HFFc6 (cell line): Measurements from ENCODE around the gene DHRS2. TPM values are rescaled to one million over a fixed set of nuclear protein-coding genes. Genes with fewer than 3 reads are reported as not detected.

Experiments
- DNase-seq: peaks from one replicate; pipeline ENCODE4 v3.0.0-alpha.2; 2018
- H3K27ac Mint-ChIP-seq: 2 replicates; pipeline ENCODE4 v1.8.0; 2020; ENCODE audit warnings: mild to moderate bottlenecking, mixed read lengths
- H3K27me3 Mint-ChIP-seq: 2 replicates; pipeline ENCODE4 v1.8.0; 2021; ENCODE audit warnings: mild to moderate bottlenecking, moderate library complexity, mixed read lengths; ENCODE audit not compliant: insufficient read depth
- H3K36me3 Mint-ChIP-seq: 2 replicates; pipeline ENCODE4 v1.8.0; 2021; ENCODE audit warnings: low read depth, mixed read lengths
- H3K4me1 Mint-ChIP-seq: 2 replicates; pipeline ENCODE4 v1.8.0; 2020; ENCODE audit warnings: low read depth, mixed read lengths
- H3K4me3 Mint-ChIP-seq: 2 replicates; pipeline ENCODE4 v1.8.0; 2020; ENCODE audit warnings: mild to moderate bottlenecking, moderate library complexity, mixed read lengths
- H3K9me3 Mint-ChIP-seq: 2 replicates; pipeline ENCODE4 v1.8.0; 2020; ENCODE audit warnings: mild to moderate bottlenecking, mixed read lengths
- total RNA-seq, 6 experiments: library from RNA; stranded (reverse); fragmentation: NEBNext Ultra II Directional; extraction: Animal tissue kit (Norgen Biotek cat#: 25700); gene quantifications; 2 replicates in 1 of 6; 3 replicates in 5 of 6; pipeline ENCODE4 v1.2.3, GENCODE V29; 2021
- TF ChIP-seq, protein P1 (sequence below): fragments of 200-600 bp; sonication (generic); IDR thresholded peaks from 2 replicates; pipeline ENCODE4 v1.5.0; 2021; ENCODE audit warnings: antibody characterized with exemption, mild to moderate bottlenecking

Gene DHRS2
- total RNA-seq, 6 experiments from 2014 or later, result 0.31 to 0.91 (median 0.51) TPM

GRCh38 chr14:23613242-23614070 lies 22.7 kb upstream of the DHRS2 start:
- Mint-ChIP-seq H3K27me3 (peaks cover 36% of the 10 kb centered on the region), H3K4me1 (no peaks in the 10 kb centered on the region), H3K9me3 (no peaks in the 10 kb centered on the region), H3K4me3 (no peak overlapping the region), H3K27ac (no peak overlapping the region), H3K36me3 (no peaks in the 10 kb centered on the region)
- no peak for DNase-seq
- TF ChIP-seq, protein P1, sequence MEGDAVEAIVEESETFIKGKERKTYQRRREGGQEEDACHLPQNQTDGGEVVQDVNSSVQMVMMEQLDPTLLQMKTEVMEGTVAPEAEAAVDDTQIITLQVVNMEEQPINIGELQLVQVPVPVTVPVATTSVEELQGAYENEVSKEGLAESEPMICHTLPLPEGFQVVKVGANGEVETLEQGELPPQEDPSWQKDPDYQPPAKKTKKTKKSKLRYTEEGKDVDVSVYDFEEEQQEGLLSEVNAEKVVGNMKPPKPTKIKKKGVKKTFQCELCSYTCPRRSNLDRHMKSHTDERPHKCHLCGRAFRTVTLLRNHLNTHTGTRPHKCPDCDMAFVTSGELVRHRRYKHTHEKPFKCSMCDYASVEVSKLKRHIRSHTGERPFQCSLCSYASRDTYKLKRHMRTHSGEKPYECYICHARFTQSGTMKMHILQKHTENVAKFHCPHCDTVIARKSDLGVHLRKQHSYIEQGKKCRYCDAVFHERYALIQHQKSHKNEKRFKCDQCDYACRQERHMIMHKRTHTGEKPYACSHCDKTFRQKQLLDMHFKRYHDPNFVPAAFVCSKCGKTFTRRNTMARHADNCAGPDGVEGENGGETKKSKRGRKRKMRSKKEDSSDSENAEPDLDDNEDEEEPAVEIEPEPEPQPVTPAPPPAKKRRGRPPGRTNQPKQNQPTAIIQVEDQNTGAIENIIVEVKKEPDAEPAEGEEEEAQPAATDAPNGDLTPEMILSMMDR, result no peak

DNA sequence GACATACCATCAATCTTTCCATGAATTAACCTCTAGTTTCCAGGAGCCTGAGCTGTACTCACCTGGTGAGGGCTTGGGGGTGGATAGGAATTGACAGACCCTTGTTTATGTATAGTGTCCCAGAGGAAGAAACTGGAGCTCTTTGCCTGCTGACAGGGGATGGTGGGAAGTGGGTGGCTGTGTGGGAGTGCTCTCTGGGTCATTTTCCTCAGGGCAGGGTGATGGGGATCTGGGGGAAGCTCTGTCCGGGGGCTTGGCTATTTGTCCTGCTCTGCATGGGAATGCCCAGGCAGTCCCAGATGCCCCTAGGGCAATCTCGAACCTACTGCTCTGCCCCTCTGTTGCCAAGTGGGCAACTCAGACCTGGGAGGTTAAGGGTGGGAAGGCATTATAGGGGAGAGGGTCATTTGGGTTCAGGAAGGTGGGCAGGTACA lies 21.8 kb upstream of the DHRS2 start:
- Mint-ChIP-seq H3K36me3 (no peaks in the 10 kb centered on the region), H3K9me3 (no peaks in the 10 kb centered on the region), H3K27me3 (peaks cover 32% of the 10 kb centered on the region), H3K4me3 (no peak overlapping the region), H3K4me1 (no peaks in the 10 kb centered on the region), H3K27ac (no peak overlapping the region)
- DNase-seq, result no peak
- TF ChIP-seq, protein P1, result no peak

DNA sequence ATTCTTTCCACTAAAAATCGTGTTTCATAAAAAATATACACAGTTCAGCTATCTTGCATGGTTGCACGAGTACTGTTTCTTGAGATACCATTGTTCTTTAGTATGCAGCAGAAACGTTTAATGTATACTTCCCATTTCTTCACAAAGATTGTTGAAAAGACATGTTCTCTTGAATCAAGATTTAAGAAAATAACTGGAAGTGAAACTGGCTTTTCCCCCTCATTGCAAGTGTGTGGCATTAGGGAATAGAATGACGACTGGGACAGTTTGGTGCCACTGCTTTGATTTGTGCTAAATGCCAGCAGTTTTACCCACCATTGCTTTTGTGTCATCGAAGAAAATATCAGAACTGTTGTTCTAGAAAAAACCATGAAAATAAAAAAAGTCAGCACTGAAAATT lies 20.3 kb upstream of the DHRS2 start:
- DNase-seq, result no peak
- Mint-ChIP-seq H3K27ac (no peak overlapping the region), H3K36me3 (no peaks in the 10 kb centered on the region), H3K4me3 (no peak overlapping the region), H3K9me3 (no peaks in the 10 kb centered on the region), H3K27me3 (peaks cover 27% of the 10 kb centered on the region), H3K4me1 (no peaks in the 10 kb centered on the region)
- TF ChIP-seq, protein P1, result no peak

- H3K27me3 Mint-ChIP-seq, result peaks cover 20% of the 10 kb centered on the region
- TF ChIP-seq, protein P1, result no peak
- H3K36me3 Mint-ChIP-seq, result no peaks in the 10 kb centered on the region
- H3K4me3 Mint-ChIP-seq, result no peak overlapping the region
- H3K27ac Mint-ChIP-seq, result no peak overlapping the region
- DNase-seq, result no peak
- no peaks in the 10 kb centered on the region for H3K4me1 Mint-ChIP-seq
- no peaks in the 10 kb centered on the region for H3K9me3 Mint-ChIP-seq
Observed at GRCh38 chr14:23617539-23617938, 18.6 kb upstream of the DHRS2 start.

- Mint-ChIP-seq H3K27ac (no peak overlapping the region), H3K4me1 (no peaks in the 10 kb centered on the region), H3K27me3 (peaks cover 15% of the 10 kb centered on the region), H3K9me3 (no peaks in the 10 kb centered on the region), H3K36me3 (no peaks in the 10 kb centered on the region), H3K4me3 (no peak overlapping the region)
- TF ChIP-seq, protein P1, result no peak
- no peak for DNase-seq
Observed at GRCh38 chr14:23618415-23618988, 17.7 kb upstream of the DHRS2 start.
